H1 (cell line): ENCODE results near the gene RHEX. TPM values are rescaled to one million over a fixed set of nuclear protein-coding genes. Genes with fewer than 3 reads are reported as not detected.

ENCODE experiments used
- BACH1 ChIP-seq: IDR thresholded peaks from 2 replicates; pipeline ENCODE4 v1.6.1; 2012; ENCODE audit warnings: low read length, improper control_type of control experiment
- RFX5 ChIP-seq: IDR thresholded peaks from 2 replicates; pipeline ENCODE4 v1.6.1; 2011; ENCODE audit warnings: low read depth, low read length, improper control_type of control experiment, borderline replicate concordance
- SIRT6 ChIP-seq: IDR thresholded peaks from one replicate; pipeline ENCODE4 v1.7.1; 2012; ENCODE audit warnings: low read length, inconsistent platforms
- SUZ12 ChIP-seq: fragments of 200-600 bp; sonication (generic); IDR thresholded peaks from 2 replicates; pipeline ENCODE4 v1.6.1; 2012; ENCODE audit warnings: mild to moderate bottlenecking, inconsistent platforms, low read length, moderate library complexity, mixed read lengths
- TEAD4 ChIP-seq: IDR thresholded peaks from 2 replicates; pipeline ENCODE4 v1.6.1; 2012; ENCODE audit warnings: low read depth, low read length, inconsistent platforms, mixed read lengths
- polyA plus RNA-seq, 7 experiments: library from polyadenylated mRNA; depleted of rRNA in 3 of 7; stranded (reverse) in 5 of 7; unstranded in 2 of 7; fragments of >200 nt in 5 of 7; fragments of 200-250 nt in 2 of 7; gene quantifications; 1 replicate in 5 of 7; 2 replicates in 1 of 7; 4 replicates in 1 of 7; pipeline versions ENCODE4 v1.2.1 to v1.2.3, GENCODE V29; 2011 to 2013; ENCODE audit warnings: missing spikeins in 2 of 7, mixed read lengths in 2 of 7
- total RNA-seq: library from RNA; stranded (reverse); fragmentation: NEBNext Ultra II Directional; extraction: Animal tissue kit (Norgen Biotek cat#: 25700); gene quantifications from 2 replicates; pipeline ENCODE4 v1.2.1, GENCODE V29; 2021

Gene RHEX
- total and polyA plus RNA-seq, 2 of the 8 experiments (the other 6 are each of a cell fraction or from before 2014, with no cell fraction given): not detected

DNA sequence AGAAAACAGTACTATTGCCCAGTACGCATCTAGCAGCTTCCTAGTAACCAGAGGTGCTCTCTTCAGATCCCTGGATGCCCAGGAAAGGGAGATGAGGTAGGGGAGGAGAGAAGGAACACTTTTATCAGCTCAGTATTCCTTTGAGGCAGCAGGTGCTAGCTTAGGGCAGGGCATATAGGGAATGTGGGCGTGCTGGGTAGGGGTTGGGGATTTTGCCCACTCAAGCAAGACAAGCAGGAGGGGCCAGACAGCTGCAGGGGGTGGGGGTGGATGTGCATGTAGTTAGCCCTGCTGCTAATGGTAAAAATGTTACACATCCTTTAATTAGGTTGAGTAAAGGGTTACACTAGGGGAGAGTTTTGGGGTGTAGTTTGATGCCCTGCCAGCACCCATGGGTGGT, 82.3 kb downstream of the RHEX start (continued):
- TF ChIP-seq RFX5 (no peak), BACH1 (no peak), SUZ12 (no peak), SIRT6 (no peak), TEAD4 (no peak)
- TF ChIP-seq, all 59 proteins: peak for 0
